ENCODE measurements around the gene SYK.

DNA sequence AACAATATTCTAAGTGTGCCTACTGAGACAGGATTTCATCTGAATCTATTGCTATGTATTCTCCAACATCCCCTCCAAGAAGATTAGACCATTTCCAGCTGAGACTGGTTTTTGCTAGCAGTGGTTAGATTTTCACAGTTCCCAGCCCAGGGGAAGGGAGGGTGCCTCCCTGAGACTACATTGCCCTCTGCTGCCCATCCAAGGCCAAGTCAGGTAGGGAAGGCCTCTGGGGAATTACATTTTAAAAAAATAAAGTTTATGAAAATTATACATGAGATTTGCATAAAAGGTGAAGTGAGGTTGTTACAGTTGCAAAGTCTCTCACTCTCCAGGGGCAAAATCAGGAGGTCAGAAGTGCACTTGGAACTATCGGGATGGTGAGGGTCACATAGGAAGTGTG, 28.0 kb upstream of the SYK start:
- TF ChIP-seq, protein P1, sequence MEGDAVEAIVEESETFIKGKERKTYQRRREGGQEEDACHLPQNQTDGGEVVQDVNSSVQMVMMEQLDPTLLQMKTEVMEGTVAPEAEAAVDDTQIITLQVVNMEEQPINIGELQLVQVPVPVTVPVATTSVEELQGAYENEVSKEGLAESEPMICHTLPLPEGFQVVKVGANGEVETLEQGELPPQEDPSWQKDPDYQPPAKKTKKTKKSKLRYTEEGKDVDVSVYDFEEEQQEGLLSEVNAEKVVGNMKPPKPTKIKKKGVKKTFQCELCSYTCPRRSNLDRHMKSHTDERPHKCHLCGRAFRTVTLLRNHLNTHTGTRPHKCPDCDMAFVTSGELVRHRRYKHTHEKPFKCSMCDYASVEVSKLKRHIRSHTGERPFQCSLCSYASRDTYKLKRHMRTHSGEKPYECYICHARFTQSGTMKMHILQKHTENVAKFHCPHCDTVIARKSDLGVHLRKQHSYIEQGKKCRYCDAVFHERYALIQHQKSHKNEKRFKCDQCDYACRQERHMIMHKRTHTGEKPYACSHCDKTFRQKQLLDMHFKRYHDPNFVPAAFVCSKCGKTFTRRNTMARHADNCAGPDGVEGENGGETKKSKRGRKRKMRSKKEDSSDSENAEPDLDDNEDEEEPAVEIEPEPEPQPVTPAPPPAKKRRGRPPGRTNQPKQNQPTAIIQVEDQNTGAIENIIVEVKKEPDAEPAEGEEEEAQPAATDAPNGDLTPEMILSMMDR (IDR thresholded peaks at IDR 0.05): peak; percentile 30 to 69 (median 60)
- no peak for TF ChIP-seq POLR2A (IDR thresholded peaks at IDR 0.05)

All from thyroid gland (tissue), 4 donors.